Endometrial microvascular endothelial cells (primary cell): ENCODE measurements around the gene TMEM8B. TPM values are rescaled to one million over a fixed set of nuclear protein-coding genes. Genes with fewer than 3 reads are reported as not detected.

Source experiments
- in situ Hi-C: cut with HindIII; loops from 2 replicates; pipeline ENCODE4 v1.10.0; 2017; ENCODE audit warnings: low sequenced_read_pairs, low pct_unique_long_range_greater_than_20kb; ENCODE audit errors: inconsistent ontology term
- total RNA-seq: library from RNA; depleted of rRNA; stranded (reverse); fragments of >200 nt; gene quantifications from one replicate; pipeline ENCODE4 v1.2.3, GENCODE V29; 2015; ENCODE audit errors: inconsistent ontology term

The TMEM8B gene
- total RNA-seq, 1 donor from 2014 or later: 0.09 TPM

DNA sequence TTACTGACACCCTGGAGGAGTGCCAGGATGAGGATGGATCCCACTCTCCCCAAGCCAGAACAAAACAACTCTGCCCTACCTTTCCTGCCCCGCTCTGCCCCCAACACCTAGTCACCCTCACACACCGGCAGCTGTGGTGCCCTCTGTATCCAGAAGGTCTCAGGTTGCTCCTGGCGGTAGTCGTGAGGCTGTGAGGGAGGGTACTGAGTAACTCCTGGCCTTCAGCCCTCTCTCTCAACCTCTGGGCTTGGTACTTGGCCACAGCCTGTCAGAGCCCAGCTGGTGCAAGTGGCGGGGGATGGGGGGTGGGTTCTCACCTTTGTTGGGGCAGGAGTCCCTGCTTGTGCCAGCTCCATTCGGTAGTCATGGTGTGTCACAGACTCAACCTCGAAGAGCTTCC lies 18.9 kb upstream of the TMEM8B start:
- in situ Hi-C loops: loop anchor here (10.0 kb wide), 1 partner anchor 55 kb away; no protein-coding TSS in a partner anchor

GRCh38 chr9:35811381-35812024 lies 17.5 kb upstream of the TMEM8B start:
- in situ Hi-C loops: loop anchor here (10.0 kb wide), 1 partner anchor 53 kb away; no protein-coding TSS in a partner anchor

GRCh38 chr9:35812025-35812602 lies 16.9 kb upstream of the TMEM8B start, which contains the start of gene SPAG8:
Gene SPAG8 (minus strand): TSS chr9:35812262. CDS start chr9:35812147, 115 bp downstream.
- in situ Hi-C loops: loop anchor here (10.0 kb wide), 1 partner anchor 53 kb away; no protein-coding TSS in a partner anchor

GRCh38 chr9:35813434-35814105 lies 15.5 kb upstream of the TMEM8B start:
- in situ Hi-C loops: loop anchor here (10.0 kb wide), 1 partner anchor 51 kb away; no protein-coding TSS in a partner anchor

DNA sequence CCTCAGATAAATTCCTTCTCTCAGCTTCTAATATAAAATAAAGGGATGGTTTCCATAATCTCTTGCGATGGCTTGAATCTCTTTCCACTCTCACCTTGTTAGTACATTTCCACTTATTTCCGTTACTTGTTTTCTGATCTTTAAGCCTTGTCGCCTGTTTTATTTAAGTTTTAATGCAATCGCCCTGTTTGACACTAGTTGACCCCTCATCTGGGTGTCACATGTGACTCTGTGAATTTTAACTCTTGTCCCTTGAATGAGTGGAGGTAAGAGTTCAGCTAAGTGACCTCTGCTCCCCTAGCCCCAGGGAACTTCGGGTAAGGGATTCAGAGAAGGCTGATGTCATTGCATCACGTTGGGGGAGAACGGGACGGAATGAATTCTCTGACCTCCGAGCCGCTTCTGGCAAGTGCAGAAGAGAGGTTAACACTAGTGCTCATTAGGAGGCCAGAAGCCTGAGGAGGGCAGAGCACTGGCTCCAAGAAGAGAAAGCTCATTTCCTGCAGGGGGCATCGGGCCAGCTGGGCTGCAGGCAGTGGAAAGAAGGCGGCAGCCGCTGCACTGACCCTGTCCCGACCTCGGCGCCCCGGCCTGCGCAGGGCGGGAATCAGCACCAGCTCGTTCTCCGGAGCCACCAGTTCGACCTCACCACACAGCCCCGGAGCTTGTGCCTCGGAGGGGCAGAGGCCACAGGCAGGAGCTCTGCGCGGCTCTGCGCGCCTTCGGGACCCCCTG lies 14.8 kb upstream of the TMEM8B start:
- in situ Hi-C loops: loop anchor here (10.0 kb wide), 1 partner anchor 51 kb away; no protein-coding TSS in a partner anchor

GRCh38 chr9:35814841-35815543 lies 14.0 kb upstream of the TMEM8B start, which contains the start of gene HINT2:
Gene HINT2 (minus strand): TSS chr9:35815042. CDS start chr9:35814979, 63 bp downstream.
- in situ Hi-C loops: loop anchor here (10.0 kb wide), 1 partner anchor 50 kb away; no protein-coding TSS in a partner anchor

GRCh38 chr9:35816708-35817107 lies 12.3 kb upstream of the TMEM8B start:
- in situ Hi-C loops: loop anchor here (10.0 kb wide), 1 partner anchor 48 kb away; no protein-coding TSS in a partner anchor

DNA sequence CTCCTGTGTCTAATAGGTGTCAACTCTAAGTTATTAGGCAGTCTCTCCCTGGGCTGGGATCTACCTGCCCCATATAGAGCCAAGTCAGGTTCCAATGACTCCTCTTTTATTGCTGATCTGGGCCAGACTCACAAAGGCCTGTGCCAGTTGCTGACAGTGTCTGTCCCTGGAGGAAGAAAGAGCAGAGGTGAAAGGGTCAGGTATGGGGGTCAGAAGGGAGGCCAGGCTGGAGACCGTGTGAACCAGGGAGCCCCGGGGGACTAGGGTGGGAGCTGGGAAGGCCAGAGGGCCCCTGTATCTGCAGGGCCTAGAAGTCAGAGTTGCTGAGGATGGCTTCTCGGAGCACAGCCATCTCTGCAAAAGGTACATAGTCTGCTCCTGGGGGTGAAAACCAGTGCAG lies 10.7 kb upstream of the TMEM8B start:
- in situ Hi-C loops: loop anchor here (10.0 kb wide), 1 partner anchor 46 kb away; no protein-coding TSS in a partner anchor

GRCh38 chr9:35820076-35820475 lies 9.0 kb upstream of the TMEM8B start:
- in situ Hi-C loops: loop anchor here (10.0 kb wide), 1 partner anchor 75 kb away; the partner anchor contains the start of genes GBA2 and RGP1

DNA sequence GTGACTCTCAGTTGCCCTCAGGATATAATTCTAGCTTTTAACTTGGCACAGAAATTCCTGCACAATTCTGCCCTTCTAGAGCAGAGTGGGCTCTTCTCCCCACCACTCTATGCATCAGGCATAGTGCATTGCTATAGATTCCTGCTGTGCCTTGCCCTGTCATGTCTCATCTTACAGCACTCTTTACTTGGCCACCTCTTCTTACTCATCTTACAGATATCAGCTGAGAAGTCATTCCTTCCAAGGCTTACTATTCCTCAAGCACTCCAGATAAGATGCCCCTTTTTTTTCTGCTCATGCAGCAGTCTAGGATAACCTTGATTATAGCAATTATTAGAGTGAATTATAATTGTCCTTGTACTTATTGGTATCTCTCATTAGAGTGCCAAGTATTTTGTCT lies 6.1 kb upstream of the TMEM8B start:
- in situ Hi-C loops: loop anchor here (10.0 kb wide), 1 partner anchor 78 kb away; the partner anchor contains the start of genes GBA2 and RGP1

DNA sequence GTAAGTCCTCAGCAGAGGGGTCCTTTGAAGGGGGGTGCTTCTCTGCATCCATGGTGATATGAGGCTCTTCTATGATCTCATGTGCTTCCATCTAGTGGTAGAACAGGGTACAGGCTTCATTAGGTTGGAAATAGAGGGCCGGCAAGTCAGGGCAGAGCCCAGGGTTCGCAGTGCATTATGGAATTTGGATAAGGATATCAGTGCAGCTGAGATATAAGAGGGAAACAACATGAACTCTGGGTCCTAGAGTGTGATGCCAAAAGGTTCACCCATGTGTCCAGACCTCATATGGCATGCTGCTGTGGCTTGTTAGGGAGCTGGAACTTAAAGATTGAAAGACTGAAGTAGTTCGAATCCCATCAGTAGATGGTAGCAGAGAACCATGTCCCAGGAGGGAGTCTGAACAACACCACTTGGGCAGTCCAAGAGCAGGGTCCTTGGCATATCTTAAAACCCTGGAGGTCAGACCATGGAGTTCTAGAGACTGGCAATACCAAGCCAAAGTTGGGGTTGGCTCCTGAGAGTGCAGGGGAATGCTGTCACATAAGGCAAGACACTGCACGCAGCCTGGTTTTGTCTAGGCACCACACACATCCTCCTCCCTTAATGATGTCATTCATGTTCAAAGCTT lies 2.8 kb upstream of the TMEM8B start:
- in situ Hi-C loops: loop anchor here (10.0 kb wide), 1 partner anchor 81 kb away; the partner anchor contains the start of genes GBA2 and RGP1

GRCh38 chr9:35827486-35827885 lies 1.5 kb upstream of the TMEM8B start:
- in situ Hi-C loops: loop anchor here (10.0 kb wide), 1 partner anchor 83 kb away; the partner anchor contains the start of genes GBA2 and RGP1

GRCh38 chr9:35828716-35829083 lies 328 bp upstream of the TMEM8B start, which contains the start of gene FAM221B:
Gene FAM221B (minus strand): TSS chr9:35828732. CDS start chr9:35826161, 2,571 bp downstream.
- in situ Hi-C loops: loop anchor here (10.0 kb wide), 1 partner anchor 84 kb away; the partner anchor contains the start of genes GBA2 and RGP1

GRCh38 chr9:35829764-35830096 lies 702 bp downstream of the TMEM8B start:
- in situ Hi-C loops: loop anchor here (10.0 kb wide), 1 partner anchor 85 kb away; the partner anchor contains the start of genes GBA2 and RGP1

DNA sequence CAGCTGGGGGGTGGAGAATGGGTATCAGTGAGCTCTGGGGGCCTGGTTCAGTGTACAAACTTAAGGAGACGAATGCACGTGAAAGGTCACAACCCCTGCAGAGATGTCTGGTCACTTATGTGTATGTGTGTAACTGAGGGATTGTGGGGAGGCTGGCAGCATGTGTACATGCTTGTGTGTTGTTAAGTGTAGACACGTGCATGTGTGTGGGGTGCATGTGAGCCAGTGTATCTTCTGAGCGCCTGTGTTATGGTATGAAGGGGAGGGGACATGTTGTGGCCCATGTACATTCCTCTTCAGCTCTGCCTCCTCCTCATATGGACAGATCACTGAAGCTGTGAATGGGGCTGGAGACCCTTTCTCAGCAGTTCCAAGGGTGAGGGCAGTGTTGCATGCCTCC lies 2.0 kb downstream of the TMEM8B start:
- in situ Hi-C loops: no loop called here

- in situ Hi-C loops: no loop called here
These were observed 3.8 kb downstream of the TMEM8B start for GRCh38 chr9:35832814-35833213.
